GM23338 (cell line): ENCODE data around the gene MEGF9. TPM values are rescaled to one million over a fixed set of nuclear protein-coding genes. Genes with fewer than 3 reads are reported as not detected.

Source experiments
- ATAC-seq: fragments of 200-7000 bp; cut with Tn5 transposase; 3 replicates; pipeline ENCODE4 v1.9.1; 2020
- DNase-seq: peaks from one replicate; pipeline ENCODE4 v3.0.0-alpha.2; 2015; ENCODE audit warnings: low spot score
- H2AFZ ChIP-seq: fragments of 200-600 bp; sonication (generic); 2 replicates; pipeline ENCODE4 v1.8.0; 2016; ENCODE audit warnings: antibody characterized with exemption, mild to moderate bottlenecking, moderate library complexity
- H3F3A ChIP-seq: fragments of 200-600 bp; sonication (generic); replicated peaks from 2 replicates; pipeline ENCODE4 v1.8.0; 2017; ENCODE audit warnings: antibody characterized with exemption, mixed run types, low read depth
- H3K27ac ChIP-seq: fragments of 200-600 bp; sonication (generic); 2 replicates; pipeline ENCODE4 v1.6.1; 2016; ENCODE audit warnings: low read depth
- H3K27me3 ChIP-seq: fragments of 200-600 bp; sonication (generic); 2 replicates; pipeline ENCODE4 v1.8.0; 2016; ENCODE audit warnings: mild to moderate bottlenecking, mixed run types, moderate library complexity; ENCODE audit not compliant: insufficient read depth
- H3K36me3 ChIP-seq: fragments of 200-600 bp; sonication (generic); 2 replicates; pipeline ENCODE4 v1.8.0; 2016; ENCODE audit warnings: mild to moderate bottlenecking; ENCODE audit not compliant: insufficient read depth
- H3K4me1 ChIP-seq: fragments of 200-600 bp; sonication (generic); 2 replicates; pipeline ENCODE4 v1.8.0; 2016; ENCODE audit warnings: mild to moderate bottlenecking, moderate library complexity; ENCODE audit not compliant: insufficient read depth
- H3K4me2 ChIP-seq: fragments of 200-600 bp; sonication (generic); 2 replicates; pipeline ENCODE4 v1.7.1; 2017; ENCODE audit warnings: mixed run types
- H3K4me3 ChIP-seq: fragments of 200-600 bp; sonication (generic); 2 replicates; pipeline ENCODE4 v1.6.1; 2016; ENCODE audit warnings: mixed run types
- H3K79me2 ChIP-seq: fragments of 200-600 bp; sonication (generic); replicated peaks from 2 replicates; pipeline ENCODE4 v1.8.0; 2017; ENCODE audit warnings: mild to moderate bottlenecking; ENCODE audit not compliant: insufficient read depth
- H3K9me2 ChIP-seq: fragments of 200-600 bp; sonication (generic); 2 replicates; pipeline ENCODE4 v1.8.0; 2017; ENCODE audit not compliant: insufficient read depth
- H4K20me1 ChIP-seq: fragments of 200-600 bp; sonication (generic); replicated peaks from 2 replicates; pipeline ENCODE4 v1.8.0; 2017; ENCODE audit warnings: mild to moderate bottlenecking; ENCODE audit not compliant: insufficient read depth
- H3K27ac Mint-ChIP-seq: 2 replicates; pipeline ENCODE4 v1.8.0; 2020; ENCODE audit warnings: inconsistent platforms, mild to moderate bottlenecking, moderate library complexity, mixed read lengths
- H3K27me3 Mint-ChIP-seq: 3 replicates; pipeline ENCODE4 v1.8.0; 2022; ENCODE audit warnings: low read depth, mild to moderate bottlenecking, moderate library complexity, mixed read lengths, inconsistent platforms; ENCODE audit not compliant: insufficient read depth, poor library complexity
- H3K36me3 Mint-ChIP-seq: 3 replicates; pipeline ENCODE4 v1.8.0; 2021; ENCODE audit warnings: low read depth, mild to moderate bottlenecking, inconsistent platforms, moderate library complexity, mixed read lengths
- H3K4me1 Mint-ChIP-seq: 3 replicates; pipeline ENCODE4 v1.8.0; 2020; ENCODE audit warnings: mild to moderate bottlenecking, inconsistent platforms, mixed read lengths
- H3K4me3 Mint-ChIP-seq: 3 replicates; pipeline ENCODE4 v1.8.0; 2021; ENCODE audit warnings: moderate library complexity, mild to moderate bottlenecking, inconsistent platforms, mixed read lengths
- H3K9me3 Mint-ChIP-seq: 3 replicates; pipeline ENCODE4 v1.8.0; 2020; ENCODE audit warnings: moderate library complexity, mild to moderate bottlenecking, inconsistent platforms, mixed read lengths
- EZH2 ChIP-seq: fragments of 200-600 bp; sonication (generic); IDR thresholded peaks from one replicate; pipeline ENCODE4 v1.8.0; 2017; ENCODE audit warnings: antibody characterized with exemption, mild to moderate bottlenecking, low read depth; ENCODE audit not compliant: unreplicated experiment
- EZH2phosphoT487 ChIP-seq: fragments of 200-600 bp; sonication (generic); IDR thresholded peaks from one replicate; pipeline ENCODE4 v1.8.1; 2018; ENCODE audit warnings: antibody characterized with exemption; ENCODE audit not compliant: unreplicated experiment
- JUNB ChIP-seq: IDR thresholded peaks from one replicate; pipeline ENCODE4 v1.6.1; 2016; ENCODE audit warnings: antibody characterized with exemption; ENCODE audit not compliant: unreplicated experiment
- NANOG ChIP-seq: IDR thresholded peaks from 2 replicates; pipeline ENCODE4 v1.6.1; 2016; ENCODE audit warnings: antibody characterized with exemption, borderline replicate concordance
- POLR2AphosphoS5 ChIP-seq: IDR thresholded peaks from 2 replicates; pipeline ENCODE4 v1.6.1; 2016; ENCODE audit warnings: antibody characterized with exemption, low read depth
- STAT1 ChIP-seq: IDR thresholded peaks from one replicate; pipeline ENCODE4 v1.6.1; 2016; ENCODE audit warnings: antibody characterized with exemption; ENCODE audit not compliant: unreplicated experiment
- ZNF114 ChIP-seq: fragments of 250-450 bp; sonication (Bioruptor Pico); IDR thresholded peaks from 2 replicates; pipeline ENCODE4 v1.5.0; 2020; ENCODE audit warnings: mild to moderate bottlenecking, moderate library complexity
- polyA plus RNA-seq: library from polyadenylated mRNA; unstranded; fragments of >200 nt; fragmentation: Nextera tagmentation; extraction: Ambion mirVana; gene quantifications from 2 replicates; pipeline ENCODE4 v1.2.1, GENCODE V29; 2016
- total RNA-seq: library from RNA; depleted of rRNA; stranded (reverse); fragments of >200 nt; shearing (Covaris generic); gene quantifications from 2 replicates; pipeline ENCODE4 v1.2.3, GENCODE V29; 2014
- TF ChIP-seq, protein P1 (sequence below), 2 experiments: fragments of 200-600 bp in 1 of 2; sonication (generic) in 1 of 2; conservative IDR thresholded peaks; 2 replicates each; pipeline versions ENCODE4 v1.5.1 to v1.6.1; 2016 to 2017; ENCODE audit warnings: antibody characterized with exemption in 2 of 2, low read depth in 2 of 2, mild to moderate bottlenecking in 2 of 2, moderate library complexity in 1 of 2
- TF ChIP-seq, protein P2 (sequence below): IDR thresholded peaks from 2 replicates; pipeline ENCODE4 v1.6.1; 2016; ENCODE audit warnings: antibody characterized with exemption
- TF ChIP-seq, protein P3 (sequence below): fragments of 250-450 bp; sonication (Bioruptor Pico); IDR thresholded peaks from 2 replicates; pipeline ENCODE4 v1.5.0; 2020; ENCODE audit warnings: mild to moderate bottlenecking, moderate library complexity

The MEGF9 gene
- total and polyA plus RNA-seq, 2 experiments from 2014 or later, result 0.87 to 1.6 TPM

DNA sequence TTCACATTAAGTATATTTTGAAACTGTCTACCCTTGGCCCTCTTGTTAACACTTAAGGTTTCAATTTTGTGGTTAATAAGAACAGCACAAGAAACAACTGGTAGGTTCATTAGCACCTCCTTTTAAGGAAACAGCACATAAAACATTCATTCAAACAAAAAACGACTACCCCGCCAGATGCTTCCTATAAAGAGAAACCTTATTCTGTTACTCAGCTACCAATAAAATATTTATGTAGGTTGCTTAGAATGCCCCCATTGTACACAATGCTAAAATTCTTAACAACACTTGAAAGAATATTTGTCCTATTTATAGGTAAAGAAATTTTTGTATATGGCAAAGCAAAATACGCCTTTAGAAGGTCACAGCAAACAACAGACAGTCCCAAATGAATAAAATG, 157.5 kb downstream of the MEGF9 start (continued):
- TF ChIP-seq ZNF114 (CRISPR knock-in tag) (no peak), POLR2AphosphoS5 (no peak)
- TF ChIP-seq, protein P1, sequence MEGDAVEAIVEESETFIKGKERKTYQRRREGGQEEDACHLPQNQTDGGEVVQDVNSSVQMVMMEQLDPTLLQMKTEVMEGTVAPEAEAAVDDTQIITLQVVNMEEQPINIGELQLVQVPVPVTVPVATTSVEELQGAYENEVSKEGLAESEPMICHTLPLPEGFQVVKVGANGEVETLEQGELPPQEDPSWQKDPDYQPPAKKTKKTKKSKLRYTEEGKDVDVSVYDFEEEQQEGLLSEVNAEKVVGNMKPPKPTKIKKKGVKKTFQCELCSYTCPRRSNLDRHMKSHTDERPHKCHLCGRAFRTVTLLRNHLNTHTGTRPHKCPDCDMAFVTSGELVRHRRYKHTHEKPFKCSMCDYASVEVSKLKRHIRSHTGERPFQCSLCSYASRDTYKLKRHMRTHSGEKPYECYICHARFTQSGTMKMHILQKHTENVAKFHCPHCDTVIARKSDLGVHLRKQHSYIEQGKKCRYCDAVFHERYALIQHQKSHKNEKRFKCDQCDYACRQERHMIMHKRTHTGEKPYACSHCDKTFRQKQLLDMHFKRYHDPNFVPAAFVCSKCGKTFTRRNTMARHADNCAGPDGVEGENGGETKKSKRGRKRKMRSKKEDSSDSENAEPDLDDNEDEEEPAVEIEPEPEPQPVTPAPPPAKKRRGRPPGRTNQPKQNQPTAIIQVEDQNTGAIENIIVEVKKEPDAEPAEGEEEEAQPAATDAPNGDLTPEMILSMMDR (conservative IDR thresholded peaks at IDR 0.05; ENCODE audit: low read depth in 2 of 2), result no peak

- H3K27ac Mint-ChIP-seq, result no peak overlapping the region
- TF ChIP-seq NANOG (no peak), EZH2phosphoT487 (no peak), ZNF114 (CRISPR knock-in tag) (no peak), EZH2 (no peak), JUNB (no peak), STAT1 (no peak), POLR2AphosphoS5 (no peak)
- TF ChIP-seq, protein P2, sequence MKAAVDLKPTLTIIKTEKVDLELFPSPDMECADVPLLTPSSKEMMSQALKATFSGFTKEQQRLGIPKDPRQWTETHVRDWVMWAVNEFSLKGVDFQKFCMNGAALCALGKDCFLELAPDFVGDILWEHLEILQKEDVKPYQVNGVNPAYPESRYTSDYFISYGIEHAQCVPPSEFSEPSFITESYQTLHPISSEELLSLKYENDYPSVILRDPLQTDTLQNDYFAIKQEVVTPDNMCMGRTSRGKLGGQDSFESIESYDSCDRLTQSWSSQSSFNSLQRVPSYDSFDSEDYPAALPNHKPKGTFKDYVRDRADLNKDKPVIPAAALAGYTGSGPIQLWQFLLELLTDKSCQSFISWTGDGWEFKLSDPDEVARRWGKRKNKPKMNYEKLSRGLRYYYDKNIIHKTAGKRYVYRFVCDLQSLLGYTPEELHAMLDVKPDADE, result no peak
- TF ChIP-seq, protein P1 (conservative IDR thresholded peaks at IDR 0.05; ENCODE audit: low read depth in 2 of 2), result no peak
- TF ChIP-seq, protein P3, sequence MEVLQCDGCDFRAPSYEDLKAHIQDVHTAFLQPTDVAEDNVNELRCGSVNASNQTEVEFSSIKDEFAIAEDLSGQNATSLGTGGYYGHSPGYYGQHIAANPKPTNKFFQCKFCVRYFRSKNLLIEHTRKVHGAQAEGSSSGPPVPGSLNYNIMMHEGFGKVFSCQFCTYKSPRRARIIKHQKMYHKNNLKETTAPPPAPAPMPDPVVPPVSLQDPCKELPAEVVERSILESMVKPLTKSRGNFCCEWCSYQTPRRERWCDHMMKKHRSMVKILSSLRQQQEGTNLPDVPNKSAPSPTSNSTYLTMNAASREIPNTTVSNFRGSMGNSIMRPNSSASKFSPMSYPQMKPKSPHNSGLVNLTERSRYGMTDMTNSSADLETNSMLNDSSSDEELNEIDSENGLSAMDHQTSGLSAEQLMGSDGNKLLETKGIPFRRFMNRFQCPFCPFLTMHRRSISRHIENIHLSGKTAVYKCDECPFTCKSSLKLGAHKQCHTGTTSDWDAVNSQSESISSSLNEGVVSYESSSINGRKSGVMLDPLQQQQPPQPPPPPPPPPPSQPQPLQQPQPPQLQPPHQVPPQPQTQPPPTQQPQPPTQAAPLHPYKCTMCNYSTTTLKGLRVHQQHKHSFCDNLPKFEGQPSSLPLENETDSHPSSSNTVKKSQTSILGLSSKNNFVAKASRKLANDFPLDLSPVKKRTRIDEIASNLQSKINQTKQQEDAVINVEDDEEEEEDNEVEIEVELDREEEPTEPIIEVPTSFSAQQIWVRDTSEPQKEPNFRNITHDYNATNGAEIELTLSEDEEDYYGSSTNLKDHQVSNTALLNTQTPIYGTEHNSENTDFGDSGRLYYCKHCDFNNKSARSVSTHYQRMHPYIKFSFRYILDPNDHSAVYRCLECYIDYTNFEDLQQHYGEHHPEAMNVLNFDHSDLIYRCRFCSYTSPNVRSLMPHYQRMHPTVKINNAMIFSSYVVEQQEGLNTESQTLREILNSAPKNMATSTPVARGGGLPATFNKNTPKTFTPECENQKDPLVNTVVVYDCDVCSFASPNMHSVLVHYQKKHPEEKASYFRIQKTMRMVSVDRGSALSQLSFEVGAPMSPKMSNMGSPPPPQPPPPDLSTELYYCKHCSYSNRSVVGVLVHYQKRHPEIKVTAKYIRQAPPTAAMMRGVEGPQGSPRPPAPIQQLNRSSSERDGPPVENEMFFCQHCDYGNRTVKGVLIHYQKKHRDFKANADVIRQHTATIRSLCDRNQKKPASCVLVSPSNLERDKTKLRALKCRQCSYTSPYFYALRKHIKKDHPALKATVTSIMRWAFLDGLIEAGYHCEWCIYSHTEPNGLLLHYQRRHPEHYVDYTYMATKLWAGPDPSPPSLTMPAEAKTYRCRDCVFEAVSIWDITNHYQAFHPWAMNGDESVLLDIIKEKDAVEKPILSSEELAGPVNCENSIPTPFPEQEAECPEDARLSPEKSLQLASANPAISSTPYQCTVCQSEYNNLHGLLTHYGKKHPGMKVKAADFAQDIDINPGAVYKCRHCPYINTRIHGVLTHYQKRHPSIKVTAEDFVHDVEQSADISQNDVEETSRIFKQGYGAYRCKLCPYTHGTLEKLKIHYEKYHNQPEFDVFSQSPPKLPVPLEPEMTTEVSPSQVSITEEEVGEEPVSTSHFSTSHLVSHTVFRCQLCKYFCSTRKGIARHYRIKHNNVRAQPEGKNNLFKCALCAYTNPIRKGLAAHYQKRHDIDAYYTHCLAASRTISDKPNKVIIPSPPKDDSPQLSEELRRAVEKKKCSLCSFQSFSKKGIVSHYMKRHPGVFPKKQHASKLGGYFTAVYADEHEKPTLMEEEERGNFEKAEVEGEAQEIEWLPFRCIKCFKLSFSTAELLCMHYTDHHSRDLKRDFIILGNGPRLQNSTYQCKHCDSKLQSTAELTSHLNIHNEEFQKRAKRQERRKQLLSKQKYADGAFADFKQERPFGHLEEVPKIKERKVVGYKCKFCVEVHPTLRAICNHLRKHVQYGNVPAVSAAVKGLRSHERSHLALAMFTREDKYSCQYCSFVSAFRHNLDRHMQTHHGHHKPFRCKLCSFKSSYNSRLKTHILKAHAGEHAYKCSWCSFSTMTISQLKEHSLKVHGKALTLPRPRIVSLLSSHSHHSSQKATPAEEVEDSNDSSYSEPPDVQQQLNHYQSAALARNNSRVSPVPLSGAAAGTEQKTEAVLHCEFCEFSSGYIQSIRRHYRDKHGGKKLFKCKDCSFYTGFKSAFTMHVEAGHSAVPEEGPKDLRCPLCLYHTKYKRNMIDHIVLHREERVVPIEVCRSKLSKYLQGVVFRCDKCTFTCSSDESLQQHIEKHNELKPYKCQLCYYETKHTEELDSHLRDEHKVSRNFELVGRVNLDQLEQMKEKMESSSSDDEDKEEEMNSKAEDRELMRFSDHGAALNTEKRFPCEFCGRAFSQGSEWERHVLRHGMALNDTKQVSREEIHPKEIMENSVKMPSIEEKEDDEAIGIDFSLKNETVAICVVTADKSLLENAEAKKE, result no peak
Observed at GRCh38 chr9:120555839-120556238, 158.4 kb downstream of the MEGF9 start.

More at GRCh38 chr9:120555839-120556238, 158.4 kb downstream of the MEGF9 start:
- H3K4me1 Mint-ChIP-seq, result no peaks in the 10 kb centered on the region
- no peak overlapping the region for H3K4me2 ChIP-seq
- H3K79me2 ChIP-seq, result peaks cover 65% of the 10 kb centered on the region
- H3K9me3 Mint-ChIP-seq, result no peaks in the 10 kb centered on the region
- no peaks in the 10 kb centered on the region for H3F3A ChIP-seq
- H3K4me3 Mint-ChIP-seq, result no peak overlapping the region
- no peaks in the 10 kb centered on the region for H3K9me2 ChIP-seq
- H4K20me1 ChIP-seq, result peaks cover 17% of the 10 kb centered on the region
- peaks cover 25% of the 10 kb centered on the region for H3K36me3 Mint-ChIP-seq
- H3K27me3 ChIP-seq, result no peaks in the 10 kb centered on the region
- H3K27me3 Mint-ChIP-seq, result peaks cover 2% of the 10 kb centered on the region
- no peak overlapping the region for H3K27ac ChIP-seq
- ATAC-seq (no peak), DNase-seq (no peak)
- H3K4me3 ChIP-seq, result no peak overlapping the region
- no peaks in the 10 kb centered on the region for H3K36me3 ChIP-seq
- H2AFZ ChIP-seq, result no peak overlapping the region
- H3K4me1 ChIP-seq, result no peaks in the 10 kb centered on the region
